Cardiac fibroblast (primary cell): Measurements from ENCODE around the gene RNF213.

Experiments used
- DNase-seq, 2 donors: peaks; one replicate each; pipeline versions ENCODE4 v3.0.0 to v3.0.0-alpha.2; 2010; ENCODE audit warnings: low read depth in 2 of 2
- H3K4me3 ChIP-seq, 2 donors: replicated peaks in 1 of 2; 1 replicate in 1 of 2; 2 replicates in 1 of 2; pipeline ENCODE4 v1.5.1; 2011; ENCODE audit warnings: low read depth in 2 of 2, low read length in 2 of 2, mild to moderate bottlenecking in 2 of 2, moderate library complexity in 1 of 2
- TF ChIP-seq, protein P1 (sequence below): IDR thresholded peaks from one replicate; pipeline ENCODE4 v1.5.1; 2011; ENCODE audit warnings: low read depth, mild to moderate bottlenecking, low read length, inconsistent platforms

RNF213 gene

DNA sequence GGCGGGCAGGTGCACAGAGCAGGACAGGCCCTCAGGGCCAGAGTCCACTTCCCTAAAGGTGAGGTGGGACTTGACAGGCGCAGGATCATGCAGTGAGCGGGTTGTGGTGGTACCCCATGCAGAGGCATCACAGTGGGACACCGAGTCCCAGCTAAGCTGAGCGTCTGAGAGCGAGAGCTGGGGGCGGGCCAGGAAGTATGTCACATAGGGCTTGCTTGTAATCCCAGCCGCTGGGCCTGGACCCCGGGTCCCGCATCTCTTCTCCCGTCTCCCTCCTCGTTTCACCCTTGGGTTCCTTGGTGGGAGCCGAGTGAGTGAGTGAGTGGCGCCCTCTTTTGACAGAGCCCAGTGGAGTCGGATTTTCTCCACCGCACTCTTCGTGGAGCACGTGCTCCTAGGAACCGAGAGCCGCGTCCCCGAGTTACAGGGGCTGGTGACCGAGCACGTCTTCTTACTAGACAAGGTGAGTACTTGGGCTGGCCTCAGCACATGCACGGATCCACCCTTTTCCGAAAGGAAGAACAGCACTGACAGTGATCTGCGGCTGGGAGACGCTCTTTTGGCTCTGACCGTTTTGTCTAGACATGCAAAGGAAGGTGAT, 103.5 kb downstream of the RNF213 start:
- H3K4me3 ChIP-seq, result no peak overlapping the region
- DNase-seq, result peak in 1 of 2 donors; percentile 10
- TF ChIP-seq, protein P1, sequence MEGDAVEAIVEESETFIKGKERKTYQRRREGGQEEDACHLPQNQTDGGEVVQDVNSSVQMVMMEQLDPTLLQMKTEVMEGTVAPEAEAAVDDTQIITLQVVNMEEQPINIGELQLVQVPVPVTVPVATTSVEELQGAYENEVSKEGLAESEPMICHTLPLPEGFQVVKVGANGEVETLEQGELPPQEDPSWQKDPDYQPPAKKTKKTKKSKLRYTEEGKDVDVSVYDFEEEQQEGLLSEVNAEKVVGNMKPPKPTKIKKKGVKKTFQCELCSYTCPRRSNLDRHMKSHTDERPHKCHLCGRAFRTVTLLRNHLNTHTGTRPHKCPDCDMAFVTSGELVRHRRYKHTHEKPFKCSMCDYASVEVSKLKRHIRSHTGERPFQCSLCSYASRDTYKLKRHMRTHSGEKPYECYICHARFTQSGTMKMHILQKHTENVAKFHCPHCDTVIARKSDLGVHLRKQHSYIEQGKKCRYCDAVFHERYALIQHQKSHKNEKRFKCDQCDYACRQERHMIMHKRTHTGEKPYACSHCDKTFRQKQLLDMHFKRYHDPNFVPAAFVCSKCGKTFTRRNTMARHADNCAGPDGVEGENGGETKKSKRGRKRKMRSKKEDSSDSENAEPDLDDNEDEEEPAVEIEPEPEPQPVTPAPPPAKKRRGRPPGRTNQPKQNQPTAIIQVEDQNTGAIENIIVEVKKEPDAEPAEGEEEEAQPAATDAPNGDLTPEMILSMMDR, result peak; percentile 30

DNA sequence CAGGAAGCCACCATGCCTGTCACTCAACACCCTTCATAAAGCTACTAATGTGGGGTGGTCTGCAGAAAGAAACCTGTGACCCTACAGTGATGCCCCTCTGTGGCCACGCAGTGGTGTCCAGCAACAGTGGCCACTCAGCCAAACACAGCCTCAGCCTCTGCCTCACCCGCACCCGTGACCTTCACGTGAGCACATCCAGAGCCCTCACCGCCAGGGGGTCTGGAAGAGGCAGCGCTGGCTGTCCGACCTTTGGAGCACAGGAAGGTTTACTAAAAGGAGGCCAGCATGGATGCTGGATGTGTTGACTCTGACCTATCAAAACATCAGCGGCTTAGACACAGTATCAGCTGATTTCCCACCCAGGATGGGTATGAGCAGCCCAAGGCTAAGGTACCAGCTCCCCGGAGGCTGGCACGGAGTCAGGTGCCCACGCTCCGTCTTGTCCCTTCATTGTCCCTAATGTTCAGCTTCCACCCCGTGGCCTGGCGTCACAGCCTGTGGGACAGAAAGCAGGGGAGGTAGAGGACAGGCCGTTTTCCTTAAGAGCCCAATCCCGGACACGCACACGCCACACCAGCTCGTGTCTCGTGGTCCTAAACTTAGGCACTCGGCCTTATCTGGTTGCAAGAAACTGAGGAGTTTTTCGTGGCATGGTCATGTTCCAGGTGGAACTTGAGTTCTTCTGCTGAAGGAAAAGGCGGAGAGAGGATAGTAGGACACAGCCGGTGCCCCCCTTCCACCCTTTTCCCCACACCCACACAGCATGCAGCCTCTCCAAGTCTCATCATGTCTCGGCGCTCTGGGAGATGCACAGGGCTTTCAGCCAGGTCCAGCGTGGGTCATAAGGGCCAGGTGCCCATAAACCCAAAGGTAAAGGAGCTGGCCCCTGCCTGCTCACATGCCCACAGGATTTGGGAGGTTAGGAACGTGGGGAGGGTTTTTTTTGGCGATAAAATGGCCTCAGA, 104.6 kb downstream of the RNF213 start:
- H3K4me3 ChIP-seq, result no peak overlapping the region
- no peak for DNase-seq
- TF ChIP-seq, protein P1, result no peak

DNA sequence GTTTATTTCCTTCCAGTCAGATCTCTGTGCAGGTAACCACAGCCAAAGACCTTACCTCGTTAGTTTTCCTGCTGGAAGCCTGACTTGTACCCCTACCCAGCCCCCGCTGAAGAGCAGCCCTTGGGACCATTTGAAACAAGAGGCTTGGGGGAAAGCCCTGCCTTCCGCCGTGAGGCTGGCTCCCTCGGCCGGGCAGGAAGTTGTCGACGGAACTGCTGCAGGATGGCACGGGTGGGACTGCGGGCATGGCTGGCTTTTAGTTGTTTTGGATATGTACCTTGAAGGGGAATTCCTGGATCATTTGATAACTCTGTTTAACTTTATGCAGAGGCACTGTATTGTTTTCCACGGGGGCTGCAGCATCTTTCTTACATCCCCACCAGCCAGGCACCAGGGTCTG, 105.3 kb downstream of the RNF213 start:
- DNase-seq, result no peak
- no peak overlapping the region for H3K4me3 ChIP-seq
- TF ChIP-seq, protein P1, result no peak

DNA sequence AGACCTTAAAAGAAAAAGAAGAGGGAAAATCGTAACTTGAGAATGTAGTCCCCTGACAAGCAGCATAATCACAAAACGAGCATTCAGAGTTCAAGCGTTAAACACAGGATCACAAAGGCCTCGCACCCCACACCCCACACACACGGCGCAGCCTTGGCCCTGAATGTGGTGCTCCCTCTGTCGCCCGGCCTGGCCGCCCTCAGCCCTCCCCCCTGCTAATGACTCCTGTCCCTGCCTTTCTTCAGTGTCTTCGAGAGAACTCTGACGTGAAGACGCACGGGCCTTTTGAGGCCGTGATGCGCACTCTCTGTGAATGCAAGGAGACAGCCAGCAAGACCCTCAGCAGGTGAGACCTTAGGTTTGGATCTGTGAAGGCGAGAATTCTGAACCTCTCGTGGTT, 106.9 kb downstream of the RNF213 start:
- TF ChIP-seq, protein P1, result no peak
- no peak for DNase-seq
- H3K4me3 ChIP-seq, result no peak overlapping the region

DNA sequence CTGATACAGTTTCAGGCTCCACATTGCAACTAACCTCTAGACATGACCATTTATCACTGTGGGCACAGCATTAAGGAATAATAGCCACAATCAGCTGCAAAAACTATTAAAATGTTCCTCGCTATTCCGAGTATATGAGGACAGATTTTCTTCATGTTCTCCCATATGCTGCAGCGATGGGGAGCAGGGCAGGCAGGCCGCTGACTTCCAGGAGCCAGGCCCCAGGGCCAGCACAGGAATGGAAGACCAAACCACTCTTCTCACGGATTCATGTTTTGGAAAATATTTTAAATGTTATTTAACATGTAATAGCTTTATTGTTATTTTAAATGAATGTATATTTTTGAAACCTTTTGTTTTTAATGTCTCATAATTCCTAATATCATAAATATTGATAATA, 110.5 kb downstream of the RNF213 start:
- H3K4me3 ChIP-seq, result no peak overlapping the region
- TF ChIP-seq, protein P1, result no peak
- DNase-seq, result no peak

DNA sequence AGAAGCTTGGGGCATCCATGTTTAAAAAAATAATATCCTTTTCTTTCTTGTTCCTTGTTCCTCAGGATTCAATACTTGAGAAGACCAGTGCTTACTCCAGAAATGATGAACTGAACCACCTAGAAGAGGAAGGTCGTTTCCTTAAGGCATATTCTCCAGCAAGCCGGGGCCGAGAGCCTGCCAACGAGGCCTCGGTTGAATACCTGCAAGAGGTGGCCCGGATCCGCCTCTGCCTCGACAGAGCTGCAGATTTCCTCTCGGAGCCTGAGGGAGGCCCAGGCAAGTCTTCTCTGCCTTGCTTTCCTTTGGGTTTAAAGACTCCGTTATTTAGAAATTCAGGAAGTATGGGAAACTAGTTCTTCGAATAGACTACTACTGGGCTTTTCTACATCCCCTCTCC, 111.8 kb downstream of the RNF213 start:
- TF ChIP-seq, protein P1, result no peak
- no peak overlapping the region for H3K4me3 ChIP-seq
- no peak for DNase-seq
